EL (cell line): ENCODE data around the gene POFUT1.
A peak's percentile ranks its signal among the peaks of the same experiment; 100 is the strongest.

Experiments
- DNase-seq: peaks from one replicate; pipeline ENCODE4 v3.0.0-alpha.2; 2016

The POFUT1 gene

DNA sequence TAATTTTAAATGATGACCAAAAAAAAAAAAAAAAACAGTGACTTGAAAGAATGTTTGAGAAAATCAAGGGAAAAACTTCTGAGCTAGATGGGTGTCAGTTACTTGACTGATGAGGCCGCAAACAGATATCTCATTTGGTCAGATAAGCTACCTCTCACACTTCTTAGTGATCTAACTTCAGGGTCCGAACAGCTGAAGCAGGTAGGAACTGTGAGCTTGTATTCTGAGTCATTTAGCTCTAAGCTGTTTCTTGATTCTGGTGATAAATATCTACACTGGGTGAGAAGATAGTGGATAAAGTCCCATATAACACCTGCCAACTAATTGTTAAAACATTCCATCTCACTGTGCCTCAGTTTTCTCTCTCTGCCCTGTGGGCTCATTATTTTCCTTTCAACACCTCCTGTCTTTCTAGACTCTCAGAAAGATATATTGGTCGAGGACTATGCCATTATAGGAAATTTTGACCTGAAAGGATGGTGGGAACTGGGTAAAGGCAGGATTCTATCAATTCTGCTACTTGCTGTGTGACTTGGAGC is 77.5 kb downstream of the POFUT1 start:
- DNase-seq: no peak

DNA sequence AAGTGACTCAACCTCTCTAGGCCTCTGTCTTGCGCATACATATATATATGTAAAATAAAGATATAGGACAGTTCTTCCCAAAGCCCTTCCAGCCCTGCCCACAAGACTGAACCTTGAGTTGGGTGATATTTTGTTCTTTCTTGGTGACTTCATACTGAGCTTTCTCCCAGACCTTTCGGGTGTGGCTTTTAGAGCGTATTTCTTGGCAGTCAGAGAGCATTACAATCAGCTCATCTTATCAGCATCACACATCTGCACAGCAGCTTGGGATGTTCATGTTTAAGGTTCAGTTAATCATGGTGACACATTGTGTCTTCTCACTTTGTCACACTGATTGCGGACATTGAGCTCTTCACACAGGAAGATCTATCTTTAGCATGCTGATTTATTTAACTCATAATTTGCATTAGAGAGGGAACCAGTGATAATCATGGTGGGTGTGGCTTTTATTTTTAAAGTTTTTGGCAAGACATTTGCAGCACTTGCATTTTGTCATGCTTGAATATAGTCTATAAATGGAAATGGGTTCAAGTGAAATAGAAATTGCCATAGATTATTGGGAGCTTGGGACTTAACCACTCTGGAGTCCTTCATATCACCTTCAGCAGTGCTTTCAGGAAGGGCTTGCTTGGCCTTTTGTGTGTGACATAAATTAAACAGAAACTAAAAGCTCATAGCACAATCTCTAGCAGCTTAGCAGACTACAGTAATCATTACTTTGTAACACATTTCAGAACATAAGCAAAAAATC is 78.1 kb downstream of the POFUT1 start:
- peak; percentile 27 for DNase-seq

DNA sequence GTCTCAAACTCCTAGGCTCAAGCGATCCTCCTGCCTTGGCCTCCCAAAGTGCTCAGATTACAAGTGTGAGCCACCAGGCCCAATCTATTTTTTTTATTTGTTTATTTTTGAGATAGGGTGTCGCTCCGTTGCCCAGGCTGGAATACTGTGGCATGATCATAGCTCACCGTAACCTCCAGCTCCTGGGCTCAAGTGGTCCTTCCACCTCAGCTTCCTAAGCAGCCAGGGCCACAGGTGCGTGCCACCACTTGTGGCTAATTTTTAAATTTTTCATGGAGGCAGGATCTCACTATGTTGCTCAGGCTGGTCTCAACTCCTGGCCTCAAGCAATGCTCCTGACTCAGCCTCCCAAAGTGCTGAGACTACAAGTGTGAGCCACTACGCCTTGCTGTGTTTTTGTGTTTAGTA is 79.6 kb downstream of the POFUT1 start:
- DNase-seq: no peak
